Endothelial cell of umbilical vein (primary cell): ENCODE results near the gene BPI. TPM values are rescaled to one million over a fixed set of nuclear protein-coding genes. Genes with fewer than 3 reads are reported as not detected.

Experiments
- BruUV-seq: library from RNA; stranded (reverse); fragments of 400-500 nt; replicated peaks from 2 replicates; lab custom pipeline; 2021; lab: Mats Ljungman, UMichigan
- CTCF ChIA-PET: fragments of 300-600, 350-600 bp; sonication (Branson Sonifier 250); formaldehyde crosslinking; loops from one replicate; lab custom pipeline; 2021; ENCODE audit warnings: antibody characterized with exemption, inconsistent platforms; lab: Charles Lee
- POLR2A ChIA-PET: fragments of 300-600, 350-600 bp; sonication (Branson Sonifier 250); formaldehyde crosslinking; loops from one replicate; lab custom pipeline; 2021; ENCODE audit warnings: antibody characterized with exemption, inconsistent platforms; lab: Charles Lee
- DNase-seq: peaks from one replicate; pipeline ENCODE4 v3.0.0-alpha.2; 2011; ENCODE audit warnings: low read depth, low spot score
- FAIRE-seq: peaks from 2 replicates; lab custom pipeline; 2011; peaks lifted over from hg19 to GRCh38; lab: Jason Lieb, UNC
- H2AFZ ChIP-seq: 2 replicates; pipeline ENCODE4 v1.6.0; 2012; ENCODE audit warnings: low read depth, low read length, control low read depth, inconsistent platforms
- H3K27ac ChIP-seq: 2 replicates; pipeline ENCODE4 v1.5.1; 2011; ENCODE audit warnings: low read depth, mild to moderate bottlenecking, control low read depth, low read length, moderate library complexity; ENCODE audit not compliant: insufficient read depth
- H3K27me3 ChIP-seq, 2 experiments: 2 replicates each; pipeline versions ENCODE4 v1.6.0 to v1.6.1; 2011; ENCODE audit warnings: low read length in 2 of 2, mixed read lengths in 1 of 2; ENCODE audit not compliant: control insufficient read depth in 2 of 2, insufficient read depth in 2 of 2
- H3K36me3 ChIP-seq, 2 experiments: 2 replicates in 1 of 2; 3 replicates in 1 of 2; pipeline ENCODE4 v1.5.1; 2011; ENCODE audit warnings: low read length in 2 of 2, mild to moderate bottlenecking in 1 of 2, moderate library complexity in 1 of 2; ENCODE audit not compliant: control insufficient read depth in 2 of 2, insufficient read depth in 2 of 2; ENCODE audit errors: extremely low read depth in 1 of 2
- H3K4me1 ChIP-seq: 3 replicates; pipeline ENCODE4 v1.5.1; 2011; ENCODE audit warnings: mild to moderate bottlenecking, low read length; ENCODE audit not compliant: control insufficient read depth, insufficient read depth; ENCODE audit errors: extremely low read depth
- H3K4me2 ChIP-seq: 2 replicates; pipeline ENCODE4 v1.6.1; 2011; ENCODE audit warnings: low read length, control low read depth, mixed read lengths; ENCODE audit not compliant: insufficient read depth
- H3K4me3 ChIP-seq, 3 experiments: fragments of 200-600 bp in 1 of 3; sonication (generic), shearing (Covaris generic) in 1 of 3; replicated peaks in 1 of 3; 2 replicates each; pipeline ENCODE4 v1.5.1; 2011 to 2016; ENCODE audit warnings: control low read depth in 3 of 3, low read length in 3 of 3, mild to moderate bottlenecking in 2 of 3, inconsistent platforms in 1 of 3, low read depth in 1 of 3, moderate library complexity in 1 of 3; ENCODE audit not compliant: insufficient read depth in 1 of 3
- H3K79me2 ChIP-seq: 2 replicates; pipeline ENCODE4 v1.6.0; 2012; ENCODE audit warnings: low read length, inconsistent platforms; ENCODE audit not compliant: control insufficient read depth, insufficient read depth
- H3K9ac ChIP-seq: replicated peaks from 2 replicates; pipeline ENCODE3; 2011; ENCODE audit warnings: low read length, control low read depth; ENCODE audit not compliant: insufficient read depth; ENCODE audit errors: extremely low read depth
- H3K9me1 ChIP-seq: replicated peaks from 3 replicates; pipeline ENCODE4 v1.6.0; 2011; ENCODE audit warnings: mild to moderate bottlenecking, low read length; ENCODE audit not compliant: control insufficient read depth, insufficient read depth; ENCODE audit errors: extremely low read depth
- H3K9me3 ChIP-seq: replicated peaks from 2 replicates; pipeline ENCODE4 v1.5.1; 2012; ENCODE audit warnings: low read length, inconsistent platforms; ENCODE audit not compliant: control insufficient read depth, insufficient read depth
- H4K20me1 ChIP-seq: replicated peaks from 2 replicates; pipeline ENCODE3; 2011; ENCODE audit warnings: mild to moderate bottlenecking, low read length; ENCODE audit not compliant: control insufficient read depth, insufficient read depth; ENCODE audit errors: extremely low read depth
- CTCF ChIP-seq, 2 donors: IDR thresholded peaks; 1 replicate in 1 of 2; 2 replicates in 1 of 2; pipeline ENCODE4 v1.5.1; 2011; ENCODE audit warnings: low read length in 2 of 2, mild to moderate bottlenecking in 2 of 2, moderate library complexity in 2 of 2, control low read depth in 1 of 2, inconsistent platforms in 1 of 2, low read depth in 1 of 2; ENCODE audit not compliant: insufficient read depth in 1 of 2; ENCODE audit errors: extremely low read depth in 1 of 2
- EZH2 ChIP-seq: IDR thresholded peaks from 2 replicates; pipeline ENCODE4 v1.6.1; 2012; ENCODE audit warnings: borderline replicate concordance, low read depth, mild to moderate bottlenecking, moderate library complexity, low read length, inconsistent platforms; ENCODE audit not compliant: severe bottlenecking
- FOS ChIP-seq: IDR thresholded peaks from 2 replicates; pipeline ENCODE4 v1.6.1; 2011; ENCODE audit warnings: mild to moderate bottlenecking, low read length, moderate library complexity, borderline replicate concordance; ENCODE audit not compliant: insufficient read depth
- GATA2 ChIP-seq: IDR thresholded peaks from 2 replicates; pipeline ENCODE4 v1.7.0; 2011; ENCODE audit warnings: low read depth, mild to moderate bottlenecking, moderate library complexity, mixed read lengths, low read length; ENCODE audit not compliant: insufficient read length, insufficient read depth
- JUN ChIP-seq: IDR thresholded peaks from 2 replicates; pipeline ENCODE4 v1.6.1; 2011; ENCODE audit warnings: borderline replicate concordance, low read depth; ENCODE audit not compliant: insufficient read length, insufficient read depth
- MAX ChIP-seq: IDR thresholded peaks from 2 replicates; pipeline ENCODE4 v1.6.1; 2011; ENCODE audit not compliant: insufficient read depth, insufficient read length
- MYC ChIP-seq: IDR thresholded peaks from one replicate; pipeline ENCODE4 v1.6.1; 2011; ENCODE audit warnings: mild to moderate bottlenecking, low read depth, low read length
- POLR2A ChIP-seq: IDR thresholded peaks from 2 replicates; pipeline ENCODE4 v1.6.1; 2012; ENCODE audit warnings: low read depth, mild to moderate bottlenecking, control low read depth, low read length
- POLR2AphosphoS5 ChIP-seq: IDR thresholded peaks from 2 replicates; pipeline ENCODE4 v1.6.1; 2012; ENCODE audit warnings: low read depth, mild to moderate bottlenecking, control low read depth, low read length, moderate library complexity; ENCODE audit not compliant: insufficient read depth
- dilution Hi-C: fragments of 300-500 bp; cut with MboI; formaldehyde crosslinking; loops from one replicate; pipeline ENCODE4 v1.15.0; 2019; ENCODE audit warnings: low sequenced_read_pairs; ENCODE audit not compliant: extremely low pct_ligation_motif_present
- intact Hi-C: fragments of 100-400 bp; cut with micrococcal nuclease; formaldehyde crosslinking; loops from one replicate; pipeline ENCODE4 v1.10.0; 2022
- polyA plus RNA-seq, 4 experiments: library from polyadenylated mRNA; depleted of rRNA in 3 of 4; stranded (reverse) in 3 of 4; unstranded in 1 of 4; fragments of >200 nt; gene quantifications; 2 replicates each; pipeline versions ENCODE4 v1.2.1 to v1.2.3, GENCODE V29; 2011 to 2012; ENCODE audit warnings: missing spikeins in 1 of 4
- total RNA-seq: library from RNA; stranded (reverse); gene quantifications from 2 replicates; pipeline ENCODE4 v1.2.3, GENCODE V29; 2021

The BPI gene
- total and polyA plus RNA-seq, 2 donors (not counting 3 experiments of a cell fraction or from before 2014, with no cell fraction given): not detected

- Histone ChIP-seq H3K9ac (no peak overlapping the region), H3K4me3 (no peak overlapping the region), H3K4me1 (peaks cover 22% of the 10 kb centered on the region), H3K79me2 (no peaks in the 10 kb centered on the region), H3K27ac (no peak overlapping the region), H2AFZ (no peak overlapping the region), H3K36me3 (no peaks in the 10 kb centered on the region), H3K9me1 (no peaks in the 10 kb centered on the region), H4K20me1 (no peaks in the 10 kb centered on the region), H3K4me2 (no peak overlapping the region), H3K9me3 (no peaks in the 10 kb centered on the region), H3K27me3 (no peaks in the 10 kb centered on the region)
- CTCF ChIA-PET: interaction anchor here (0.7 to 2.9 kb wide), 3 partner anchors 14 to 48 kb away, joined by 3 to 9 read pairs (median 3); no protein-coding TSS in a partner anchor
- no TSS peak for BruUV-seq
- DNase-seq: no peak
- FAIRE-seq: no peak
- intact Hi-C loops (loop anchor here (5.0 kb wide), 1 partner anchor 111 kb away; the partner anchor contains the start of gene TGM2), dilution Hi-C loops (no loop called here)
- POLR2A ChIA-PET: no interaction called here
- TF ChIP-seq MYC (no peak), GATA2 (no peak), POLR2AphosphoS5 (no peak), EZH2 (no peak), FOS (no peak), POLR2A (no peak), JUN (no peak), MAX (no peak), CTCF (IDR thresholded peaks at IDR 0.05; ENCODE audit: extremely low read depth in 1 of 2, insufficient read depth in 1 of 2, low read depth in 1 of 2, low read length in 2 of 2) (no peak)
Observed at GRCh38 chr20:38278131-38278530, 25.8 kb upstream of the BPI start.
